Fibroblast of skin of left quadriceps (primary cell): Measurements from ENCODE around the gene OR52J3.

Source experiments
- DNase-seq, 2 experiments: peaks; one replicate each; pipeline ENCODE4 v3.0.0-alpha.2; 2013; ENCODE audit warnings: low read depth in 2 of 2

Gene OR52J3

GRCh38 chr11:5096011-5096410 is 49.7 kb downstream of the OR52J3 start:
- no peak for DNase-seq
